Measurements from ENCODE around the gene VN1R4.
"Not testable (repeated sequence)": the region's sequence is repeated elsewhere in the genome, so short reads cannot be mapped to it uniquely, and the experiment has no call there.

Gene VN1R4

DNA sequence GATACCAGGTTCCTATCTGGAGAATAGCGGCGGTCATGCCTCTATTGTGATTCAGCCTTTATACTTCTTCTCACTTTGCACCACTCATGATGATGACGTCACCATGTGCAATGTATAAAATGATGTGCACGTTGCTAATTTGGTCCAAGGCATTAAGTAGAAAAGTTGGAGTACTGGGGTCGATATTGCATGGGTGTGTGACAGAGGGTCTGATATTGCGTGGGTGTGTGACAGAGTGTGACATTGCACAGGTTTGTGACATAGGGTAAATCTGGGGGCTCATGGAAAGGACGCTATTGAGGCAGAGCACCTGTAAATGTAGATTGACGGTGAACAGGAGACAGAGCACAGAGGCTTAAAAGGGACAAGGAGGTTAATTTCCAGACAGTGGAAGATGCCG, 4.5 kb upstream of the VN1R4 start:
- Histone ChIP-seq H3K27me3 (replicated peaks; ENCODE audit: control insufficient read depth, insufficient read depth, low read length, poor library complexity, severe bottlenecking) (no peaks in the 10 kb centered on the region), H3K36me3 (ENCODE audit: control insufficient read depth, insufficient read depth, low read length) (no peaks in the 10 kb centered on the region), H3K4me1 (ENCODE audit: control insufficient read depth, insufficient read depth, low read length, poor library complexity, severe bottlenecking) (no peaks in the 10 kb centered on the region), H3K4me3 (ENCODE audit: insufficient read depth, low read depth, low read length, poor library complexity, severe bottlenecking) (no peak overlapping the region), H3K9me3 (ENCODE audit: control insufficient read depth, low read length) (no peaks in the 10 kb centered on the region), H3K27ac (ENCODE audit: insufficient read depth, low read length, poor library complexity, severe bottlenecking) (no peak overlapping the region)
- no peak for DNase-seq

DNA sequence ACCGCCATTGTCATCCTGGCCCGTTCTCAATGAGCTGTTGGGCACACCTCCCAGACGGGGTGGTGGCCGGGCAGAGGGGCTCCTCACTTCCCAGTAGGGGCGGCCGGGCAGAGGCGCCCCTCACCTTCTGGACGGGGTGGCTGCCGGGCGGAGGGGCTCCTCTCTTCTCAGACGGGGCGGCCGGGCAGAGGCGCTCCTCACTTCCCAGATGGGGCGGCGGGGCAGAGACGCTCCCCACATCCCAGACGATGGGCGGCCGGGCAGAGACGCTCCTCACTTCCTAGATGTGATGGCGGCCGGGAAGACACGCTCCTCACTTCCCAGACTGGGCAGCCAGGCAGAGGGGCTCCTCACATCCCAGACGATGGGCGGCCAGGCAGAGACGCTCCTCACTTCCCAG, 2.3 kb upstream of the VN1R4 start:
- not testable (repeated sequence) for H3K36me3 ChIP-seq (ENCODE audit: control insufficient read depth, insufficient read depth, low read length); H3K4me3 ChIP-seq (ENCODE audit: insufficient read depth, low read depth, low read length, poor library complexity, severe bottlenecking)

DNA sequence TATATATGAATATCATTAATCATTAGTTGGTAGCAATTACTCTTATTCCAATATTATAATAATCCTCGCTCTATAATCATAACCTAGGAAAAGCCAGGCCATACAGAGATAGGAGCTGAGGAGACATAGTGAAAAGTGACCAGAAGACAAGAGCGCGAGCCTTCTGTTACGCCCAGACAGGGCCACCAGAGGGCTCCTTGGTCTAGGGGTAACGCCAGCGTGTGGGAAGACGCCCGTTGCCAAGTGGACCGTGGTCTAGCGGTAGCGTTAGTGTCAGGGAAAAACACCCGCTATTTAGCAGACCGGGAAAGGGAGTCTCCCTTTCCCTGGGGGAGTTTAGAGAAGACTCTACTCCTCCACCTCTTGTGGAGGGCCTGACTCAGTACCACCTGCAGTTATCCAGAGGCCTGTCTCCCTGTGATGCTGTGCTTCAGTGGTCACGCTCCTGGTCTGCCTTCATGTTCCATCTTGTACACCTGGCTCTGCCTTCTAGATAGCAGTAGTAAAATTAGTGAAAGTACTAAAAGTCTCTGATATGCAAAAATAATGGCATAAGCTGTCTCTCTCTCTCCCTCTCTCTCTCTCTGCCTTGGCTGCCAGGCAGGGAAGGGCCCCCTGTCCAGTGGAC, 9.7 kb downstream of the VN1R4 start, which contains the start of gene VN1R2:
Gene VN1R2 (plus strand): TSS at position 578 of the 628 bp plus-strand sequence. CDS start 84 bp downstream, outside the sequence.
- not testable (repeated sequence) for H3K27ac ChIP-seq (ENCODE audit: insufficient read depth, low read length, poor library complexity, severe bottlenecking); H3K27me3 ChIP-seq (replicated peaks; ENCODE audit: control insufficient read depth, insufficient read depth, low read length, poor library complexity, severe bottlenecking); DNase-seq; H3K9me3 ChIP-seq (ENCODE audit: control insufficient read depth, low read length); H3K36me3 ChIP-seq (ENCODE audit: control insufficient read depth, insufficient read depth, low read length); H3K4me3 ChIP-seq (ENCODE audit: insufficient read depth, low read depth, low read length, poor library complexity, severe bottlenecking); H3K4me1 ChIP-seq (ENCODE audit: control insufficient read depth, insufficient read depth, low read length, poor library complexity, severe bottlenecking)

More for the DNA sequence above, 2.3 kb upstream of the VN1R4 start:
- DNase-seq; H3K27ac ChIP-seq (ENCODE audit: insufficient read depth, low read length, poor library complexity, severe bottlenecking); H3K9me3 ChIP-seq (ENCODE audit: control insufficient read depth, low read length); H3K27me3 ChIP-seq (replicated peaks; ENCODE audit: control insufficient read depth, insufficient read depth, low read length, poor library complexity, severe bottlenecking); H3K4me1 ChIP-seq (ENCODE audit: control insufficient read depth, insufficient read depth, low read length, poor library complexity, severe bottlenecking): not testable (repeated sequence)

DNA sequence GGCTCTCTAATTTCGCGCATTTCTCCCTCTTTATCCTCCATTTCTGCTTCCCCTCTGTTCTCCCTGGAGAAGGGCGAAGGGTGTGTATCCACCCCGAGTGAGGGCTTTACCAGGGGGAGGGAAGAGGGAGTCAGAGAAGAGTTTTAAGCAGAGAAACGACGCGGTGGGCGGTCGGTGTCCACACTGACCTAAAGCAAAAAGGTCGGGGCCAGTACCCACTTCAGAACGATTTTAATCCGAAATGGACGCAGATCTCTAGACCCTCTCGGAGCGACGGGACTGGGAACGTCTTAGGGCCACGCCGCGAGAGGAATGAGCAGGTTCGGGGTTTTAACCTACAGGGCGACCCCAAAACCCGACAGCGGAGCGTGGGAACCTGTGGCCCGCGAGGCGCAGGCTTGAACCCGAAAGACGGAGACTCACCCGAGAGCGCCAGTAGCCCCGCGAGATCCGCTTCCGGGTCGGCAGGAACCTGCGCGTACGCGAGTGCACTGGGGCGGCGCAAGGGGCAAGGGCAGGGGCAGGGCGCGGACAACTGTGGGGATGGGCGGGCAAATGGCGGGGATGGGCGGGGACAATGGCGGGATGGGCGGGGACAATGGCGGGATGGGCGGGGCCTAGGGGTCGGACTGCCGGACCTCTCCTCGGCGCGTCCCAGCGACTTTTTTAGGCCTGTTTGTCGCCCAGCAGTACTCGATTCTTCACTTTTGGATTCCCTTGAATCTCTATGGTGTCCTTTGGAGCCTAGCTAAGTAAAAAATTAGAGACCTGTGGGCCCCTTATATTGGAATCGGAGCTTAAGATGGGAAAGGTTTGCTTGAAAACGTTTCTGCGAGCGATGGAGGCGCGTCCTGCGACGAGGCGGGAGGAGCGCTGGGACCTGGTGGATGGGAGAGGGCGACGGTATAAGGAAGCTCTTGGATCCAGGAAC, 12.8 kb downstream of the VN1R4 start, which contains the start of gene ZNF677:
Gene ZNF677 (minus strand): TSS at position 463 of the 931 bp plus-strand sequence. CDS start 3,323 bp downstream, outside the sequence.
- Histone ChIP-seq H3K9me3 (ENCODE audit: control insufficient read depth, low read length) (no peaks in the 10 kb centered on the region), H3K27ac (ENCODE audit: insufficient read depth, low read length, poor library complexity, severe bottlenecking) (no peak within 1 kb of the TSS), H3K4me3 (ENCODE audit: insufficient read depth, low read depth, low read length, poor library complexity, severe bottlenecking) (peak within 1 kb of the TSS; percentile 77), H3K36me3 (ENCODE audit: control insufficient read depth, insufficient read depth, low read length) (peaks cover 5% of the 10 kb centered on the region), H3K27me3 (replicated peaks; ENCODE audit: control insufficient read depth, insufficient read depth, low read length, poor library complexity, severe bottlenecking) (no peaks in the 10 kb centered on the region), H3K4me1 (ENCODE audit: control insufficient read depth, insufficient read depth, low read length, poor library complexity, severe bottlenecking) (peaks cover 3% of the 10 kb centered on the region)
- DNase-seq, result peak; percentile 55 to 73 (median 57)

DNA sequence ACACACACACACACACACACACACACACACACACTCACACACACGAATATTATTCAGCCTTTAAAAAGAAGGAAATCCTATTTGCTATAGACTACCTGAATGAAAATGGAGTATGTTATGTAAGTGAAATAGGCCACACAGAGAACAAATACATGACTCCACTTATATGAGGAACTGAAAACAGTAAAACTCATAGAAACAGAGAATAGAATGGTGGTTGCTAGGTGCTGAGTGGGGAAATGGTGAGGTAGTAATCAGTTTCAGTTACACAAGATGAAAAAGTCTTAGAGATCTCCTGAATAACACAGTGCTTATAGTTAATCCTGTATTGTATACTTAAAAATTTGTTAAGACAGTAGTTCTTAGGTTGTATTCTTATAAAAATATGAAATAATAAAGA, 21.0 kb downstream of the VN1R4 start:
- no peak for DNase-seq
- no peaks in the 10 kb centered on the region for H3K27me3 ChIP-seq (replicated peaks; ENCODE audit: control insufficient read depth, insufficient read depth, low read length, poor library complexity, severe bottlenecking)
- peaks cover 26% of the 10 kb centered on the region for H3K9me3 ChIP-seq (ENCODE audit: control insufficient read depth, low read length)
- no peak overlapping the region for H3K27ac ChIP-seq (ENCODE audit: insufficient read depth, low read length, poor library complexity, severe bottlenecking)
- H3K36me3 ChIP-seq (ENCODE audit: control insufficient read depth, insufficient read depth, low read length), result peaks cover 30% of the 10 kb centered on the region
- H3K4me3 ChIP-seq (ENCODE audit: insufficient read depth, low read depth, low read length, poor library complexity, severe bottlenecking), result no peak overlapping the region
- H3K4me1 ChIP-seq (ENCODE audit: control insufficient read depth, insufficient read depth, low read length, poor library complexity, severe bottlenecking), result no peaks in the 10 kb centered on the region

DNA sequence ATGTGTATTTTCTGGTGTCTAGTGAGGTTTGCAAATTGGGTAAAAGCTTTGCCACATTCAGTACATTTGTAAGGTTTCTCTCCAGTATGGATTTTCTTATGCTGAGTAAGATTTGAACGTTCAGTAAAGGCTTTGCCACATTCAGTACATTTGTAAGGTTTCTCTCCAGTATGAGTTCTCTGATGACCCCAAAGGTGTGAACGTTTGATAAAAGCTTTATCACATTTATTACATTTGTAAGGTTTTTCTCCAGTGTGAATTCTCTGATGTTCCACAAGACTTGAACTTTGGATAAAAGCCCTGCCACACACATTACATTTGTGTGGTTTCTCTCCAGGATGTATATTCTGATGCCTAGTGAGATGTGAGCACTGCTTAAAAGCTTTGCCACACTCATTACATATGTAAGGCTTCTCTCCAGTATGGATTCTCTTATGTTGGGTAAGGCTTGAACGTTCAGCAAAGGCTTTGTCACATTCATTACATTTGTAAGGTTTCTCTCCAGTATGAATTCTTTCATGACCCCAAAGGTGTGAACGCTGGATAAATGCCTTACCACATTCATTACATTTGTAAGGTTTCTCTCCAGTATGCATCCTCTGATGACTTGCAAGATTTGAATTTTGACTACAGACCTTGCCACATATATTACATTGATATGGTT, 30.3 kb downstream of the VN1R4 start:
- Histone ChIP-seq H3K36me3 (ENCODE audit: control insufficient read depth, insufficient read depth, low read length) (peaks cover 33% of the 10 kb centered on the region), H3K27me3 (replicated peaks; ENCODE audit: control insufficient read depth, insufficient read depth, low read length, poor library complexity, severe bottlenecking) (no peaks in the 10 kb centered on the region), H3K9me3 (ENCODE audit: control insufficient read depth, low read length) (peaks cover 36% of the 10 kb centered on the region), H3K27ac (ENCODE audit: insufficient read depth, low read length, poor library complexity, severe bottlenecking) (no peak overlapping the region), H3K4me1 (ENCODE audit: control insufficient read depth, insufficient read depth, low read length, poor library complexity, severe bottlenecking) (no peaks in the 10 kb centered on the region), H3K4me3 (ENCODE audit: insufficient read depth, low read depth, low read length, poor library complexity, severe bottlenecking) (no peak overlapping the region)
- no peak for DNase-seq

DNA sequence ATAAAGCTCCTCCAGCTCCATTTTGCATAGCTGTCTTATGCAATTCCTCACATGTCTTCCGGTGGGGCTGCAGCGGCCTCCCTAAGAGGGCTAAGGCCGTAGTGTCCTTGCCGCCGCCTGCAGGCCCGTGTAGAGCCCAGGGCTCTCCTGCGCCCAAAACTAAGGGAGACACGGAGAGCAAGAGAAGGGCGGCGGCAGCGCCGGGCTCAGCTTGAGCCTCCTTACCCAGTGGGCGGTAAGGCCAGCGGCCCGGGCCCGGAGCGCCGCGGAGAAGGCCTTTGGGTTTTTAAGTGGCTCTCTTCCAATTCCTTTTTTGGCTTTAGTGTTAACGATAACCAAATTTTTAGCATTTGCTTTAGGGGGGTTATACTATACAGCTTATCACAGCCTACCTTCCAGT, 42.9 kb downstream of the VN1R4 start:
- Histone ChIP-seq H3K4me3 (ENCODE audit: insufficient read depth, low read depth, low read length, poor library complexity, severe bottlenecking) (no peak overlapping the region), H3K27ac (ENCODE audit: insufficient read depth, low read length, poor library complexity, severe bottlenecking) (no peak overlapping the region), H3K27me3 (replicated peaks; ENCODE audit: control insufficient read depth, insufficient read depth, low read length, poor library complexity, severe bottlenecking) (no peaks in the 10 kb centered on the region), H3K9me3 (ENCODE audit: control insufficient read depth, low read length) (peaks cover 27% of the 10 kb centered on the region), H3K36me3 (ENCODE audit: control insufficient read depth, insufficient read depth, low read length) (no peaks in the 10 kb centered on the region), H3K4me1 (ENCODE audit: control insufficient read depth, insufficient read depth, low read length, poor library complexity, severe bottlenecking) (no peaks in the 10 kb centered on the region)
- DNase-seq, result no peak

DNA sequence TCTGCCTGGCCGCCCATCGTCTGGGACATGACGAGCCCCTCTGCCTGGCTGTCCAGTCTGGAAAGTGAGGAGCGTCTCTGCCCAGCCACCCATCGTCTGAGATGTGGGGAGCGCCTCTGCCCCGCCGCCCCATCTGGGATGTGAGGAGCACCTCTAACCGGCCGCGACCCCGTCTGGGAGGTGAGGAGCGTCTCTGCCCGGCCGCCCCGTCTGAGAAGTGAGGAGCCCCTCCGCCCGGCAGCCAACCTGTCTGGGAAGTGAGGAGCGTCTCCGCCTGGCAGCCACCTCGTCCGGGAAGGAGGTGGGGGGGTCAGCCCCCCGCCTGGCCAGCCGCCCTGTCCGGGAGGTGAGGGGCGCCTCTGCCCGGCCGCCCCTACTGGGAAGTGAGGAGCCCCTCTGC, 44.8 kb downstream of the VN1R4 start:
- not testable (repeated sequence) for H3K4me3 ChIP-seq (ENCODE audit: insufficient read depth, low read depth, low read length, poor library complexity, severe bottlenecking); H3K27ac ChIP-seq (ENCODE audit: insufficient read depth, low read length, poor library complexity, severe bottlenecking); H3K36me3 ChIP-seq (ENCODE audit: control insufficient read depth, insufficient read depth, low read length); H3K4me1 ChIP-seq (ENCODE audit: control insufficient read depth, insufficient read depth, low read length, poor library complexity, severe bottlenecking); DNase-seq; H3K27me3 ChIP-seq (replicated peaks; ENCODE audit: control insufficient read depth, insufficient read depth, low read length, poor library complexity, severe bottlenecking)
- H3K9me3 ChIP-seq (ENCODE audit: control insufficient read depth, low read length), result peaks cover 34% of the 10 kb centered on the region

All from effector memory CD4-positive, alpha-beta T cell (primary cell).